Lower leg skin (tissue), 4 donors: Measurements from ENCODE around the gene MOV10. TPM values are rescaled to one million over a fixed set of nuclear protein-coding genes. Genes with fewer than 3 reads are reported as not detected.

Experiments
- DNase-seq, 2 donors: peaks; one replicate each; pipeline ENCODE4 v3.0.0-alpha.2; 2019; ENCODE audit warnings: low spot score in 2 of 2
- H3K4me3 ChIP-seq: fragments of 200-600 bp; sonication (generic); 2 replicates; pipeline ENCODE4 v1.5.1; 2017; ENCODE audit warnings: mild to moderate bottlenecking, low read depth; ENCODE audit not compliant: poor library complexity, severe bottlenecking
- POLR2A ChIP-seq, 2 donors: fragments of 450-650 bp; IDR thresholded peaks; one replicate each; pipeline ENCODE4 v1.6.1; 2016 to 2017; ENCODE audit warnings: antibody characterized with exemption in 2 of 2, mild to moderate bottlenecking in 1 of 2, moderate library complexity in 1 of 2
- WGBS, 2 donors: methylation state at CpG; one replicate each; pipeline ENCODE4 v1.1.5; 2018; 5-methylcytosine and 5-hydroxymethylcytosine counted together
- intact Hi-C: fragments of 100-400 bp; cut with DNase I; formaldehyde crosslinking; loops from one replicate; pipeline ENCODE4 v1.15.0; 2023; ENCODE audit warnings: low total_unique reads
- total RNA-seq, 4 donors: library from RNA; depleted of rRNA; stranded (reverse); fragments of >200 nt; gene quantifications; one replicate each; pipeline ENCODE4 v1.1.0, GENCODE V29; 2016
- TF ChIP-seq, protein P1 (sequence below), 3 donors: fragments of 450-650 bp; IDR thresholded peaks; one replicate each; pipeline ENCODE4 v1.5.1; 2016; ENCODE audit warnings: antibody characterized with exemption in 3 of 3, mild to moderate bottlenecking in 3 of 3, moderate library complexity in 2 of 3

The MOV10 gene
- total RNA-seq, 4 donors from 2014 or later, result 46.2 to 105 (median 56.8) TPM

DNA sequence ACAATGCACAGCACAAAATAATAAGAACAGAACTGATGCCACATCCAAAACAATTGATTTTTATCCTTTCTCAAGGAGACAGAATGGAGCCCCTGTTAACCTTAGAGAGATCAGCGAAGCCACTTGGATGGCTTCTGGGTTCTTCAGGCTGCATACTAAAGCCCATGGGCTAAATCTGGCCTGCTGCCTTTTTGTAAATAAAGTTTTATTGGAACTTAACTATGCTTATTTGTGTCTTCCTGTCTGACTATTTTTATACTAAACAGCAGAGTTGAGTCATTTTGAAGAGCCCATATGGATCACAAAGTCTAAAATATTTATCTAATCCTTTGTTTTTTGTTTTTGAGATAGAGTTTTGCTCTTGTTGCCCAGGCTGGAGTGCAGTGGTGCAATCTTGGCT lies 57.0 kb downstream of the MOV10 start:
- DNase-seq, result no peak
- intact Hi-C loops, result no loop called here
- no peak for TF ChIP-seq POLR2A (IDR thresholded peaks at IDR 0.05)
- TF ChIP-seq, protein P1, sequence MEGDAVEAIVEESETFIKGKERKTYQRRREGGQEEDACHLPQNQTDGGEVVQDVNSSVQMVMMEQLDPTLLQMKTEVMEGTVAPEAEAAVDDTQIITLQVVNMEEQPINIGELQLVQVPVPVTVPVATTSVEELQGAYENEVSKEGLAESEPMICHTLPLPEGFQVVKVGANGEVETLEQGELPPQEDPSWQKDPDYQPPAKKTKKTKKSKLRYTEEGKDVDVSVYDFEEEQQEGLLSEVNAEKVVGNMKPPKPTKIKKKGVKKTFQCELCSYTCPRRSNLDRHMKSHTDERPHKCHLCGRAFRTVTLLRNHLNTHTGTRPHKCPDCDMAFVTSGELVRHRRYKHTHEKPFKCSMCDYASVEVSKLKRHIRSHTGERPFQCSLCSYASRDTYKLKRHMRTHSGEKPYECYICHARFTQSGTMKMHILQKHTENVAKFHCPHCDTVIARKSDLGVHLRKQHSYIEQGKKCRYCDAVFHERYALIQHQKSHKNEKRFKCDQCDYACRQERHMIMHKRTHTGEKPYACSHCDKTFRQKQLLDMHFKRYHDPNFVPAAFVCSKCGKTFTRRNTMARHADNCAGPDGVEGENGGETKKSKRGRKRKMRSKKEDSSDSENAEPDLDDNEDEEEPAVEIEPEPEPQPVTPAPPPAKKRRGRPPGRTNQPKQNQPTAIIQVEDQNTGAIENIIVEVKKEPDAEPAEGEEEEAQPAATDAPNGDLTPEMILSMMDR (IDR thresholded peaks at IDR 0.05), result no peak
- WGBS, 2 donors, result 93 to 96% methylated on average over 1 of the region's 1 CpG
- H3K4me3 ChIP-seq, result no peak overlapping the region

DNA sequence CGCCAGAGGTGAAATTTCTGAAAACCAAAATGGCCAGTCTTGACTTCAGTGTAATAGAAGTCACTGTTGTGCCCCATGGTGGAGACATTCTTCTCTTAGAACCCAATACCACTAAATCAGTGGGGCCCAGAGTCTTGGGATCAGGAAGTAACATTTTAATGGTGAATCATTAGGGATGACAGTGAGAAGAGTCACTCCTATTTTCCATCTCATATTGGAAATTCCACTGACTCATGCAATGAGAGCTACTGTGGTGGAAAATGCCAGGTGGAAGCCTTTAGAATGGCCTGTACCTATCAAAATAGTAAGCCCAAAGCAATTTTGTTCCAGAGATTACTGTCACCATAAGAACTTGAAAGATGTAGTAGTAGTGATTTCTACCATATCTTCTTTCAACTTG lies 61.3 kb downstream of the MOV10 start:
- no peak overlapping the region for H3K4me3 ChIP-seq
- intact Hi-C loops, result no loop called here
- 91 to 93% methylated on average over 1 of the region's 1 CpG for WGBS, 2 donors
- no peak for TF ChIP-seq POLR2A (IDR thresholded peaks at IDR 0.05)
- TF ChIP-seq, protein P1 (IDR thresholded peaks at IDR 0.05), result no peak
- DNase-seq, result no peak

DNA sequence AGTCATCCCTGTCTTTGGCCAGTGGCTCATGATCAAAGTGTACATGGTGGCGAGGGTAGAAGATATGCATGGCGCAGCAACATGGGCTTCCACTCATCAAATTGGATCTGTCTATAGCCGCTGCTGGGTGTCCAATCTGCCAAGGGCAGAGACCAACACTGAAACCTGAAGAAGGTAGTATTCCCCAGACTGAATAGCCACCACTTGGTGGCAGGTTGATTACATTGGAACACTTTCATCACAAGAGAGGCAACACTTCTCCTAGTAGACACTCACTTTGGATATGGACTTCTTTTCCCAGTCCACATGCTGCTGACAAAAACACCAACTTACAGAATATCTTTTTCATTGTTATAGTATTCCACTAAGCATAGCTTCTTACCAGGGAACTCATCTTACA lies 63.1 kb downstream of the MOV10 start:
- intact Hi-C loops, result no loop called here
- no peak for DNase-seq
- TF ChIP-seq, protein P1 (IDR thresholded peaks at IDR 0.05), result no peak
- TF ChIP-seq POLR2A (IDR thresholded peaks at IDR 0.05), result no peak
- WGBS, 2 donors, result 91 to 94% methylated on average over 3 of the region's 3 CpGs
- no peak overlapping the region for H3K4me3 ChIP-seq

DNA sequence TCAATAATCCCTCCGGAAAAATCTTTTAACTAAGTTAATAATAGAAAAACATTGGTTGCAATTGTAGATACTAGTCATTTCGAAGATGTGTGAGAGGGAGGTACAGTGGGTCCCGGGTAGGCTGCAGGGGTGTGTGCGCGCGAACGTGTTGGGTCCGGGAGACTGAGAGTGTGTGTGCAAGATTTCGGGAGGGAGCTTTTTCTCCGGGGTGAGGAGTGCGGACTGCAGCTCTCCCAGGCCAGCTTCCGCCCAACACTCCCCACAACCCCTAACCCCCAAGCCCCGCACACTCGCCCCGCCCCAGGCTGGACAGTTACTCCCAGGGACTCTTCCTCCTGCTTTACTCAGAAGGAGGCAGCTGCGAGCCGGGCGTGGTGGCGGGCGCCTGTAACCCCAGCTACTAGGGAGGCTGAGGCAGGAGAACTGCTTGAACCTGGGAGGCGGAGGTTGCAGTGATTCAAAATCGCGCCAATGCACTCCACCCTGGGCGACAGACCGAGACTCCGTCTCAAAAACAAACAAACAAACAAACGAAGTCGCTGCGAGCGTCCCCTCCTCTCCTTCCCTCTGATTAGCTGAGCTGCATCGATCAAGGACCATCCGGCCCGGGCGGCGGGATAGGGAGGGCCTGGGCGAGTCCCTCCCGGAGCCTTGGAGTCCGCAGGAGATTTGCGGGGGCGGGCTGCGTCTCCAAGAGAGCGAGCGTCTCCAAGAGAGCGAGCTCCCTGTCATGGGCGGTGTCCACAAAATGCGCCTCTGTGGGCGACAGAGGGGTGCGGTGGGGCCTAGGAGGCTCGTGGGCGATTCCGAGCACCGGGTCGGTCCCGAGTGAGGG lies 68.9 kb downstream of the MOV10 start:
- intact Hi-C loops, result no loop called here
- peak in 1 of 2 donors; percentile 54 for DNase-seq
- 19 to 43% methylated on average over 43 to 44 of the region's 54 CpGs for WGBS, 2 donors
- no peak overlapping the region for H3K4me3 ChIP-seq
- TF ChIP-seq, protein P1 (IDR thresholded peaks at IDR 0.05), result no peak

DNA sequence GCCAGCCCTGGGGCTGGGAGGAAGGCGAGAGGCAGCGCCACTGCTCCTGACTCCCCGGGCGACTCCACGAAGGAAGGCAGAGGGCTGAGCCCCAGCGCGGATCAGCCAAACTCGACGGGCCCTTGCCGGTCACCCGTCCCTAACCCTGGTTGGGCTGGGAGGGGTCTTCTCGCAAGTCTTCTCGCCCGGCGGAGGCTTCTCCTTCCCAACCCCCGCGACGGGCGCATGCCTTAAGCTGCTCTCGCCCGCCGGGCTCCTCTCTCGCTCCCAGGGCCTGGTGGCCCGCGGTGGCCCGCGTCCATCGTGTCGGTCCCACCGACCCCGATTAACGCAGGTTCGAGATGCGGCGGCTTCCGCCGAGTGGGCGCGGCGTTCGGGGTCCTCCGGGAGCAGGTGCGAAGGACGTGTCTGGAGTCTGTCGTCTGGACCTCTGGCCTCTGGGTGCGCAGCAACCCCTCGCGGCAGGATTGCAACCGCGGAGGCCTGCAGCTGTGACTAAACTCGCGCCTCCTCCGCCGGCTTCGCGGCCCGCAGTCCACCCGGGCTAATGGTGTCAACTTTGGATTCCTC lies 69.6 kb downstream of the MOV10 start:
- no peak overlapping the region for H3K4me3 ChIP-seq
- no peak for TF ChIP-seq POLR2A (IDR thresholded peaks at IDR 0.05)
- TF ChIP-seq, protein P1 (IDR thresholded peaks at IDR 0.05), result no peak
- 3 to 6% methylated on average over 8 to 21 of the region's 58 CpGs for WGBS, 2 donors
- intact Hi-C loops, result no loop called here
- no peak for DNase-seq
